Common myeloid progenitor, CD34-positive (primary cell): ENCODE results near the gene TRHDE.
A peak's percentile ranks its signal among the peaks of the same experiment; 100 is the strongest.

Source experiments
- CTCF ChIA-PET: fragments of 350-600 bp; sonication (Branson Sonifier 250); formaldehyde crosslinking; loops from one replicate; lab custom pipeline; 2021; ENCODE audit warnings: antibody characterized with exemption; lab: Charles Lee
- POLR2A ChIA-PET: fragments of 350-600 bp; sonication (Branson Sonifier 250); formaldehyde crosslinking; loops from one replicate; lab custom pipeline; 2021; ENCODE audit warnings: antibody characterized with exemption; lab: Charles Lee
- DNase-seq, 3 donors: peaks; one replicate each; pipeline versions ENCODE4 v3.0.0 to v3.0.0-alpha.2; 2013
- H3K27ac ChIP-seq, 2 experiments: 1 replicate in 1 of 2; 2 replicates in 1 of 2; pipeline ENCODE4 v1.7.0; 2013; ENCODE audit warnings: inconsistent platforms in 2 of 2, low read length in 2 of 2, mild to moderate bottlenecking in 2 of 2, low read depth in 1 of 2, moderate library complexity in 1 of 2; ENCODE audit not compliant: severe bottlenecking in 2 of 2, insufficient read depth in 1 of 2, poor library complexity in 1 of 2
- H3K27me3 ChIP-seq, 5 experiments: replicated peaks in 2 of 5; 1 replicate in 3 of 5; 2 replicates in 2 of 5; pipeline versions ENCODE4 v1.6.1 to v1.7.0; 2013; ENCODE audit warnings: low read length in 4 of 5, mild to moderate bottlenecking in 2 of 5, moderate library complexity in 2 of 5, inconsistent platforms in 1 of 5; ENCODE audit not compliant: insufficient read depth in 5 of 5, control insufficient read depth in 4 of 5
- H3K36me3 ChIP-seq, 4 experiments: 1 replicate in 2 of 4; 2 replicates in 2 of 4; pipeline versions ENCODE4 v1.6.1 to v1.7.0; 2013; ENCODE audit warnings: low read length in 3 of 4, control low read depth in 1 of 4, mild to moderate bottlenecking in 1 of 4; ENCODE audit not compliant: control insufficient read depth in 4 of 4, insufficient read depth in 4 of 4
- H3K4me1 ChIP-seq, 4 experiments: 1 replicate in 3 of 4; 2 replicates in 1 of 4; pipeline versions ENCODE4 v1.6.1 to v1.7.1; 2013; ENCODE audit warnings: low read length in 3 of 4, mild to moderate bottlenecking in 3 of 4, control low read depth in 1 of 4, inconsistent platforms in 1 of 4, moderate library complexity in 1 of 4; ENCODE audit not compliant: control insufficient read depth in 4 of 4, insufficient read depth in 4 of 4; ENCODE audit errors: control extremely low read depth in 1 of 4
- H3K4me3 ChIP-seq, 7 experiments: 1 replicate in 4 of 7; 2 replicates in 3 of 7; pipeline versions ENCODE4 v1.5.1 to v1.7.0; 2013; ENCODE audit warnings: mild to moderate bottlenecking in 7 of 7, low read length in 6 of 7, moderate library complexity in 6 of 7, inconsistent platforms in 2 of 7, low read depth in 2 of 7, control low read depth in 1 of 7; ENCODE audit not compliant: insufficient read depth in 4 of 7, control insufficient read depth in 1 of 7; ENCODE audit errors: extremely low read depth in 1 of 7
- H3K9me3 ChIP-seq, 5 experiments: 1 replicate in 4 of 5; 2 replicates in 1 of 5; pipeline versions ENCODE4 v1.6.1 to v1.7.1; 2013; ENCODE audit warnings: low read length in 4 of 5, mild to moderate bottlenecking in 2 of 5, inconsistent platforms in 1 of 5, low read depth in 1 of 5, moderate library complexity in 1 of 5; ENCODE audit not compliant: control insufficient read depth in 4 of 5, insufficient read depth in 2 of 5; ENCODE audit errors: control extremely low read depth in 1 of 5
- WGBS: methylation state at CpG from one replicate; pipeline ENCODE4 v1.1.5; 2013; ENCODE audit not compliant: insufficient coverage; 5-methylcytosine and 5-hydroxymethylcytosine counted together

Gene TRHDE

DNA sequence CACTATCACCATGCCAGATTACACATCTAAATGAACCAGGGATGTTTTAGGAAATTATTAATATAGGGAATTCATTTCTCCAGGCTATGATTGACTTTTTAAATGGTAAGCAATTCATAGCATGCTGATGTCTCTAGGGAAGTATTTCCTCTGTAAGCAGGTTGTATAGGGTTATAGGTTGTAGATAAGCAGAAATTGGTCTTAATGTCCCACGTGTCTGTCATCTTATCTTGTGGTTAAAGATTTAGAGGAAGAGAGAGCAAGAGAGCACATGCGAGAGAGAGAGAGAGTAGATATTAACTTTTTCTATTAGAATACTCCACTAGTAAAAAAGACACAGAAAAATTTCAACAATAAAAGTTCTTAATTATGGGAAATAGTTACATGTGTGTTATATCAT lies 32.6 kb downstream of the TRHDE start:
- no peak overlapping the region for H3K27ac ChIP-seq
- ChIA-PET POLR2A (no interaction called here), CTCF (no interaction called here)
- no peaks in the 10 kb centered on the region for H3K36me3 ChIP-seq
- no CpG with 5 or more reads among the region's 2 CpGs for WGBS
- H3K4me3 ChIP-seq = no peak overlapping the region
- no peaks in the 10 kb centered on the region for H3K9me3 ChIP-seq
- H3K4me1 ChIP-seq = peaks cover 0 to 5% (median 0%) of the 10 kb centered on the region in 4 experiments
- no peaks in the 10 kb centered on the region for H3K27me3 ChIP-seq
- peak in 2 of 3 donors; percentile 3 to 44 for DNase-seq

DNA sequence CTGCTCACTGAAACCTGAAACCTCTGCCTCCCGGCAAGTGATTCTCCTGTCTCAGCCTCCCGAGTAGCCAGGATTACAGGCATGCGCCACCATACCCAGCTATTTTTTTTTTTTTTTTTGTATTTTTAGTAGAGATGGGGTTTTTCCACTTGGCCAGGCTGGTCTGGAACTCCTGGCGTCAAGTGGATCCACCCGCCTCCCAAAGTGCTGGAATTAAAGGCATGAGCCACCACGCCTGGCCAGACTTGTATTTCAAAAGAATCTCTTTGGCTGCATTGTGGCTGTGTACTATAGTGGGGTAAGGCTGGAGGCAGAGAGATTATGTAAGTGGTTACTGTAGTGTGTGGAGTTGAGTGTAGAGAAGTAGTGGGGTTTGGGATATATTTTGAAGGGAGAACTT lies 35.1 kb downstream of the TRHDE start:
- H3K27ac ChIP-seq = no peak overlapping the region
- no peaks in the 10 kb centered on the region for H3K27me3 ChIP-seq
- CTCF ChIA-PET = no interaction called here
- POLR2A ChIA-PET = no interaction called here
- WGBS = 96% methylated on average over 3 of the region's 6 CpGs
- H3K36me3 ChIP-seq = no peaks in the 10 kb centered on the region
- no peak for DNase-seq
- H3K4me3 ChIP-seq = no peak overlapping the region
- no peaks in the 10 kb centered on the region for H3K9me3 ChIP-seq
- H3K4me1 ChIP-seq = peaks cover 0 to 5% (median 0%) of the 10 kb centered on the region in 4 experiments

DNA sequence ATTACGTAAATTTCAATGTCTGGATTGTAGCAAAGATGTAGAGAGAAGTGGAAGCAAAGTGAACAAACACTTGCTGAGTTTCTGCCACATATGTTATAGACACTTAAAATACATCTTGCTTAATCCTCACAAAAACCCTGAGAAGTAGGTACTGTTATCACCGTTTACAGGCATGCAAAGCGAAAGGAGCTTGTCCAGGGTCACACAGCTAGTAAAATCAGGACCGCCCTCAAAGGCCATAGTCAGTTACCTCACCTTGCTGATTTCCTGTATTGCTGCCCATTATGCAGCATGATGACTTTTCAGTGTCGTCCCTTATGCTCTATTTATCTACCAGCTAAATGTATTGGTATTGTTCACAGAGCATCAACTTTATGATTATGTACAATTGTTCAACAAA lies 39.8 kb downstream of the TRHDE start:
- no peak for DNase-seq
- POLR2A ChIA-PET = no interaction called here
- Histone ChIP-seq H3K4me3 (no peak overlapping the region), H3K4me1 (peaks cover 0 to 5% (median 0%) of the 10 kb centered on the region in 4 experiments), H3K27me3 (no peaks in the 10 kb centered on the region), H3K27ac (no peak overlapping the region), H3K36me3 (no peaks in the 10 kb centered on the region), H3K9me3 (no peaks in the 10 kb centered on the region)
- 97% methylated on average over 3 of the region's 5 CpGs for WGBS
- CTCF ChIA-PET = no interaction called here

DNA sequence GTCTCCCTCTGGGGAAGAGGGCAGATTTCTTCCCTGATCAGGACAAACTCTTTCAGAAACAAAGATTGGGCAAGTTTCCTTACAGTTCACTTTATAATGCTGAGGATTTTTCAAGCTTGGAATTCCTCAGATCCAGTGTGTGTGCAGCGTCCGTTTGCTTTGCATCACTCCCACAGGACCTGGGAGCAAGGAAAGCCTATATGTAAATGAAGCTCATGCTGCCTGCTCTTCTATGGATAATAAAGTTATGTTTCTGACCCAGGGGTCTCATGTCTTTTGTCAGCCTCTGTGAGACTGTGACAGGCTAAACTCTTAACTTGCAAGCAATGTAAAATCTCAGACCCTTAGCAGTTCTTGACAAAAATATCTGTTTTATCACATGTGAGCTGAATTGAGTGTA lies 41.6 kb downstream of the TRHDE start:
- Histone ChIP-seq H3K4me1 (peaks cover 0 to 5% (median 0%) of the 10 kb centered on the region in 4 experiments), H3K9me3 (no peaks in the 10 kb centered on the region), H3K27ac (no peak overlapping the region), H3K27me3 (no peaks in the 10 kb centered on the region), H3K36me3 (no peaks in the 10 kb centered on the region), H3K4me3 (no peak overlapping the region)
- DNase-seq = no peak
- 100% methylated on average over 2 of the region's 2 CpGs for WGBS
- POLR2A ChIA-PET = no interaction called here
- CTCF ChIA-PET = no interaction called here

DNA sequence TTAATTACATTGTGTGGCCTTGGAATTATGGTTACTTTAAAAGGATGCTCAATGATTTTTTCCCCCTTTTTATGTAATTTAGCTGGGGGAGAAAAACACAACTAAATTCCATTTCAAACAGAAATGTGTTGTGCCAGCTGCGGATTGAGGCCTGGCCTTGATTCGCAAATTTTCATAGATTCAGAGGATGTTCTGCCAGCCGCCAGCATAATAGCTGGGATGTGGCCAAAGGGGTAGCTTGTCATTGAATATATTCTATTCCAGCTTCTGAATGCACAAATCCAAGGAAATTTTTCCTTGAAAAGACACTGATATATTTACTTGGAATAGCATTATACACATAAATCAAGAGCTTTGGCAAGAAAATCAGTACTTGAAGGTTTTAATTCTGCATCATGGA lies 43.7 kb downstream of the TRHDE start:
- H3K4me1 ChIP-seq = no peaks in the 10 kb centered on the region
- H3K4me3 ChIP-seq = no peak overlapping the region
- no peak for DNase-seq
- POLR2A ChIA-PET = no interaction called here
- H3K36me3 ChIP-seq = no peaks in the 10 kb centered on the region
- no peaks in the 10 kb centered on the region for H3K9me3 ChIP-seq
- CTCF ChIA-PET = no interaction called here
- WGBS = 100% methylated on average over 1 of the region's 3 CpGs
- no peak overlapping the region for H3K27ac ChIP-seq
- H3K27me3 ChIP-seq = no peaks in the 10 kb centered on the region

DNA sequence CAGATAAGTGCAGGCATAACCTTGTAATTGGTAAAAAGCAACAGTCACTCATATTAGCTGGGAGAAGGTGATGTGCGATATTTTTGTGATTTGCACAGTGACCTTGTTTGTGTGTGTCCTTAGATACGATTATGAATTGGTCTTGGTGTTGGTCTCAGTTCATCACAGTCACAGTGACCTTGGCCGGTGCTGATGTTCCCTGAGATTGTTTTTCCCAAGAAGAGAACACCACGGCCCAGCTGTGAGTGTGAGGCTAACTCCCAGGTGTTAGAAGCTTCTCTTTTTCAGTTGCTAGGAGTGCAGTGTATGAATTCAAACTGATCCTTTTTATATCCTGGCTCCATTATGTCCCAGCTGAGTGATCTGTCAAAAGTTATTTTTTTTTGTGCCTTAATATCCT lies 46.2 kb downstream of the TRHDE start:
- Histone ChIP-seq H3K4me3 (no peak overlapping the region), H3K27ac (no peak overlapping the region), H3K36me3 (no peaks in the 10 kb centered on the region), H3K27me3 (no peaks in the 10 kb centered on the region), H3K4me1 (no peaks in the 10 kb centered on the region), H3K9me3 (no peaks in the 10 kb centered on the region)
- CTCF ChIA-PET = no interaction called here
- DNase-seq = no peak
- POLR2A ChIA-PET = no interaction called here
- WGBS = 98% methylated on average over 4 of the region's 4 CpGs

DNA sequence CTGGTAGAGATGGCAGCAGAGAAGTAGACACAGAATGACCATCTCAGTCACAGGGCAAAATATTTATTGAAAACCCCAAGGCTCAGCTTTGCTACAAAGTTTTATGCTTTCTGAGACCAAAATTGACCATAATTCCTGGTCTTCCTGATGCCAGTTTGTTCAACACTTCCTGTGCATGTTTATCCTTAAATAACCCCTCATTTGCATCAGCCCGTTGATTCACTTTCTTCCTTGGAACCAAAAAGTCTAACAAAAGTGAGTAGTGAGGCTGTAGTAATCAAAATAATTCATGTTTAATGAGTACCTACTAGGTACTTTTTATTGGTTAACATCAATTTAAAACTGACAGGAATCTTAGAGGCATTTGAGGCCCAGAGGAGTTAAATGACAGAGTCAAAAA lies 51.7 kb downstream of the TRHDE start:
- Histone ChIP-seq H3K36me3 (no peaks in the 10 kb centered on the region), H3K4me1 (no peaks in the 10 kb centered on the region), H3K9me3 (no peaks in the 10 kb centered on the region), H3K27ac (no peak overlapping the region), H3K4me3 (no peak overlapping the region), H3K27me3 (no peaks in the 10 kb centered on the region)
- no CpG with 5 or more reads among the region's 1 CpG for WGBS
- CTCF ChIA-PET = no interaction called here
- POLR2A ChIA-PET = interaction anchor here (0.6 kb wide), 1 partner anchor 1104 kb away, joined by 3 read pairs; no protein-coding TSS in a partner anchor
- DNase-seq = no peak
